KBM-7 (cell line): ENCODE measurements around the gene NABP2.
A peak's percentile ranks its signal among the peaks of the same experiment; 100 is the strongest.

ENCODE experiments used
- DNase-seq: peaks from one replicate; pipeline ENCODE4 v3.0.0-alpha.2; 2015
- in situ Hi-C: fragments of 300-500 bp; cut with MboI; formaldehyde crosslinking; loops from 2 replicates; pipeline ENCODE4 v1.14.3; 2020; ENCODE audit warnings: low sequenced_read_pairs, low pct_unique_long_range_greater_than_20kb, mixed read lengths

NABP2 gene

DNA sequence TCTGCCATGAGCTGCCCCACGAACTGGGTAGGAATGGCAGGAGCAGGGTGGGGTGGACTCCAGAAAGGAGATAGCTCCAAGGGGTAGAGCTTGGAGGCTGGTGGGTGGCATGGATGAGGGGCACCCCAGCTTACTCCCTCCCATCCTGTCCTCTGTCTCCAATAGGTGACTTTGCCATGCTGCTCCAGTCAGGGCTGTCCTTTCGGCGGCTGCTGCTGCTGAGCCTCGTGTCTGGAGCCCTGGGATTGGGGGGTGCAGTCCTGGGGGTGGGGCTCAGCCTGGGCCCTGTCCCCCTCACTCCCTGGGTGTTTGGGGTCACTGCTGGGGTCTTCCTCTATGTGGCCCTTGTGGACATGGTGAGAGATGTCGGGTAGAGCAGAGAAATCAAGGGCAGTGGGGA, 12.8 kb downstream of the NABP2 start:
- in situ Hi-C loops, result no loop called here
- DNase-seq, result no peak

DNA sequence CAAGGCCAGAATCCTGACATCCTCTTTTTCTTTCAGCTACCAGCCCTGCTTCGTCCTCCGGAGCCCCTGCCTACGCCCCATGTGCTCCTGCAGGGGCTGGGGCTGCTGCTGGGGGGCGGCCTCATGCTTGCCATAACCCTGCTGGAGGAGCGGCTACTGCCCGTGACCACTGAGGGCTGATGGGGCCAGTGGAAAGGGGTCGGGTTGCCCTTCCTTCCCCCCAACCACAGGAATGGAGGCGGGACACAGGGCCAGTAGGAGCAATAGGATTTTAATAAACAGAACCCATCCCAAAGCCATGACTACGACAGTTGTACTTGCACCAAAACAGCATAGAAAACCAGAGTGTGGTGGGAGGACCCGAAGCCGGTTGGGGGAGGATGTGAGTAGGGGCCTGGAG, 13.4 kb downstream of the NABP2 start:
- no peak for DNase-seq
- in situ Hi-C loops, result no loop called here

DNA sequence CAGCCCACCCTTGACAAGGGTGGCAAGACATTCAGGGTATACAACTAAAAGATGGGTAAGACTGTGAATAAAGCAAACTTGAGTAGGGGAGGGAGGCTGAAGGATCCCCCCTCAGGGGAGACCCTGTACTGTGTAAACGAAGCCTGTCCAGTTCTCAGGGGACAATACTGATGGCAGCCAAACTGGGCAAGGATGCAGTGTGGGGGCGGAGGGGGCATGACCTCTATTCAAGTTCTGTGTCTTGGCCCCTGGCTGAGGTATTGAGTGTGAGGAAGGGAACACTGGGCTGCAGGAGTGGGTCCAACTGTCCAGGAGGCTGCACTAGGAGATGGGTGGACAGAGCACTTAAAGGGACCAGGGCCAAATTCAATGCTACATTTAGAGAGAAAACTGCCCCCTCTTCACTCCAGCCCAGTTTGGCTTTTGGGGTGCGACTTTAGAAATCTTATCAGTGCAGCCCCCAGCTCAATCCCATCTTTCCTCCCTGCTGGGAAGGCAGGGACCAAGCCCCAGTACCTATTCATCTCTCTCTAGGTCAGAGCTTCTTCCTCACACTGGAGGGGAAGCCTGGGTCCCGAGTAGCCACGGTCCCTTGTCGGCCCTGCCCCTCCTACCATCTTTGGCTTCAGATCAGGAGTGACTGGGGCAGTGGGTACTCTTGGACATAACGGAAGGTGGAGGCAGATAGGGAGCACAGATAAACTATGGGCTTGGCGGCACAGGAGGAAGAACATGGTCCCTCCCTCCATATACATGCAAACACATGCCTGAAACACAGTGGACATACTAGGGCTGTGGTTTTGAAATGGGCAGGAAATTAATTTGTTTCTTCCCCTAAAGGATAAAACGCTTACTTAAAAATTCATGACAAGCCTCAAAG, 17.5 kb downstream of the NABP2 start:
- DNase-seq, result no peak
- in situ Hi-C loops, result no loop called here

DNA sequence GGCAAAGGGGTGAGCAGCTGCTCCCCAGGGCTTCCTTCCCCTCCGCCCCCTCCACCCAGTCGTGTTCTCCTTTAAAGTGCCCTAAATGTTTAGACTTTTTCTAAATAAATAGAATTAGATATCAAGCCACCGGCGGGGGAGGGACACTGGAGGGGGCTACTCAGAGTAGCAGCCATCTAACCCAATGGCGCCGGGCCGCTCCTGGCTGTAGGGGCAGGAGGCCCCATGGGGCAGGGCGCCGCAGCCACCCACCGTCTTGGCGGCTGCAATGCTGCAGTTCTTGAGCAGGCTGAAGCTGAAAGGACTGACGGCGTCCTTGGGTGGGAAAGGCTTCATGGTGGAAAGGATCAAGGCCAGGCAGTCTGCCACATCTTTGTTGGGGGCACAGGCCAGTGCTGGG, 18.8 kb downstream of the NABP2 start:
- in situ Hi-C loops, result no loop called here
- no peak for DNase-seq

DNA sequence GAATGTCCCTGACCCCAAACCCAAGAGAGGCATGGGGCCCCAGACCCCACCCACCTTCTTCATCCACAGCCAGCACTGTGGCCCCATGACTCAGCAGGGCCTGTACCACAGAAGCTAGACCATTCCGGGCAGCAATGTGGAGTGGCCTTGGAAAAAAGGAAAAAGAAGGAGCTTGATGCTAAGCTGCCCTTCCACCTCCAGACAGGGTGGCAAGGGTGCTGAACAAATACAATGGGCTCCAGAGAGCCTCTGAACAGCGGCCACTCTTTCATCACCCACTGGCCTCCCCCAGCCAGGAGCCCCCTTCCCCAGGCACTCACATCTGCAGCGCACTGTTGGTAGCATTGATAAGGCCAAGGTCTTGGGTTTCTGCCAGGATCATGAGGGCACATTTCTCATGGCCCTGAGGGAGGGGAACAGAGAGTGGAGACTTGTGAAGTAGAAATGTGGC, 19.6 kb downstream of the NABP2 start:
- in situ Hi-C loops, result no loop called here
- DNase-seq, result no peak

DNA sequence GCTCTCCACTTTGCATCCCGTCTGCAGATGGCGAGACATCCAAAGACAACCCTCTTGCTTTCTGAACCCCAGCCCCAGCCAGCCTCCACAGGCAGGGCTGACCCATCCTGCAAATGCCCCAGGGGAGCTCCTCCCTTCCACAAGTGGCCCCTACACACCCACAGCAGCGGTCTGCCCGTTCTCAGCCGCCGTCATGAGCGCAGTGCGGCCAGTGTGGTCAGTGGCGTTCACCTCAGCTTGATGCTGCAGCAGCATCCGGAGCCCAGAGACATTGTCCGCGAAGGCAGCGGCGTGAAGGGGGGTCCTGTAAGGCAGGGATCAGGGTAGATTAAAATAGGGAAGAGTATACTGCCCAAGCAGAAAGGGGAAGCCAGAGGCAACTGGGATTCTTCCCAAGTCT, 20.4 kb downstream of the NABP2 start:
- in situ Hi-C loops, result no loop called here
- no peak for DNase-seq

DNA sequence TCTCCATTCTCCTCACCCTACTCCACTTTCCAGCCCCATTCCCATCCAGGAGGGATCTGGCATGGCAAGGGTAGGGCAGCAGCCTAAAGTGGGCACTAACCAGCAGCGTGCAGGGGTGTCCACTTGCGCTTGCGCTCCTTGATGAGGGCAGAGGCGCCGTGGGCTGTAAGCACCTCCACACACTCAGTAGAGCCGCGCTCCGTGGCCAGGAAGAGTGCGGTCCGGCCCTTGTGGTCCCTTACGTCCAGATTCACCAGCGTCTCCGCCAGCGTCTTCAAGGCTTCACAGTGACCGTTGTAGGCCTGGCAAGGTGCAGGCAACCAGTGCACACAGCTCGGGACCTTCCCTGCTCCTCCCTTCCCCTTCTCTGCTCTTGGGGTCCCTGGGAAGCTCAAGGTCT, 23.8 kb downstream of the NABP2 start:
- in situ Hi-C loops, result no loop called here
- DNase-seq, result no peak

DNA sequence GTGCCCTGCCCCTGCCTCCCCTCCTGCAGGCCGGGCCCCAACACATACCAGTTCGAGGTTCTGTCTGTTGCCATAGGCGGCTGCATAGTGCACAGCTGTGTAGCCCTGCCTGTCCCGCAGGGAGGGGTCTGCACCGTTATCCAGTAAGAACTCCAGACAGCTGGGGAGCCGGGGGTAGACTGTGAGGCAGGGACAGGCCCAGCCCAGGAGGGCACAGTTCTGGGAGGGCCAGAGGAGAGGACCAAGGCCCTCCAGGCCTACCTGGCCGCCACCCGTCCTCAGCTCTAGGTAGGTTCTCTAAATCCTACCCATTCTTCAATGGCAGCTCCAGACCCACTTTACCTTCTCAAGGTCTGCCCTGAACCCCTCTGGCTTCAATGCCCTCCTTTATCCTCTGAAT, 24.6 kb downstream of the NABP2 start:
- in situ Hi-C loops, result no loop called here
- DNase-seq, result no peak

DNA sequence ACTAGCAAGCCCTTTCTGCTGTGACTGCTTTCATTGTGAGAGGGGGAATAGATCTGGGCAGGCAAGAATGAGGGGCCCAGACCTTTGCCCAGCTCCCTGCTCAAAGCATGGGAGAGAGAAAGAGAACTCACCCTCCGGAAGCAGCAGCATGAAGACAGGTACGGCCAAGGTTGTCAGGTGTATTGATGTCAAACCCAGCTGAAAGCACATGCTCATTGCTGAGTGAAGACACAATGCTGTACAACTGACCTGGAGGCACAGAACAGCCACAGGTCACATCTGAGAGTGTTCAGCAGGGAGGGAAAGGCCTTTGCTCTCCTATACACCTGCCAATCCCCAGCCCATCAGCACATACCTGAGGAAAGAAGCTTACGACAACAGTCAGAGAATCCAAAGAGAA, 28.5 kb downstream of the NABP2 start:
- no peak for DNase-seq
- in situ Hi-C loops, result no loop called here

DNA sequence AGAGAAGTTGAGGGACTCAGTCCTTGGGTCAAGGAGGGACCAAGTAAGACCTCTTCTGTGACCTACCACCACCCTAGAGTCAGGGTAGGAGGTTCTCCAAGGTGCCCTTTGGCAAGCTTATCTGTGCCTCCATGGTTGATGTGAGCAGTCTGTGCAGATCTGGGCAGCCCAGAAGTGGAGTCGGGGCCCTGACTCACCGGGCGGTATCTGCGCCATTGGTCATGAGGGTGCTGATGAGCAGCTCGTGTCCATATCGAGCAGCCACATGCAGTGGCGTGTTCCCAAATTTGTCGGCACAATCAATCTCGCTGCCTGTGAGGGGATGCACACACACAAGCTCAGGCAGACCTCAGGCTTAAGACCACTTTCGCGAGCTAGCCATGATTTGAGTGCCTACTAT, 28.9 kb downstream of the NABP2 start:
- DNase-seq, result no peak
- in situ Hi-C loops, result no loop called here

DNA sequence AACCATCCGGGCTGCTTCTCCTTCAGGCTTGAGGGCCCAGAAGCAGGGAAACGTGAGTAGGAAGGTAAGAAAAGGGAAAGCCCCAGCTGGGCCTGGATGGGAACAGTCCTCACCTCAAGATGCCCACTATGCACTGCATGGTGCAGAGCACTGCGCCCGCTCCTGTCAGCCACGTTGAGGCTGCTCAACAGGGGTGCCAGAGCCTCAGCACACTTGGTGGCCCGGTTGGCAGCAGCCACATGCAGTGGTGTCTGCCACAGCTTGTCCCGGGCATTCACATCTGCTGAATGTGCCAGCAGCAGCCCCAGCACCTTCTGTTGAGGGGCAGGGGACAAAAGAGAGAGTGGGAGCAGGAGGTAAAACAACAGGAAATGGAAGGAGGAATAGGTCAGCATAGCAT, 31.5 kb downstream of the NABP2 start:
- no peak for DNase-seq
- in situ Hi-C loops, result no loop called here

DNA sequence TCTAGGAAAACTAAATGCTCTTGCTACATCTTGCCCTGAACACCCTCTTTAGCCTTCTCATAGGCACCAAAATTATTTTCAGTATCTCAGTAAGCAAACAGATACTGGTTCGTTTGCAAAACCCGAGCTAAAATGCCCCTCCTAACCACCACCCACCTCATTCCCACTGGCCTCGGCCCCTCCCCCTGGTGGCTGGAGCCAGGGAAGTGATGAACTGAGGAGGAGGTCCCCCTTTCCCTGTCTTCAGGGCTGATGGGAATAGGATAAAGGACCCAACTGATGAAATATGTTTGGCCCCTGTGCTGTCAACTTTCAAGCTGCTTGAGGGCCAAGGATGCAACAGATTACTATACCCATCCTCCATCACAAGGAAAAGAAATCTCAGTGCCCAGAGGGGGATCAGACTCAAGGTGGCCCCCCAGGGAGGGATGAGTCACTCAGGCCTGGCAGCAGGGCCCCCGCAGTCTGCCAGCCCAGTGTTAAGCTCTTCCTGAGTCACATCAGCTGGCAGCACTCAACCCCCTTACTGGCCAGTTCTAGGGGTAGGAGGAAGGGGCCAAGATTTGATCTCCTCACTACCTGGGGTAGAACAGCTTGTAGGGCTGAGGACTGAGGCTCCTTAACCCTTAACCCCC, 32.3 kb downstream of the NABP2 start:
- in situ Hi-C loops, result no loop called here
- no peak for DNase-seq

DNA sequence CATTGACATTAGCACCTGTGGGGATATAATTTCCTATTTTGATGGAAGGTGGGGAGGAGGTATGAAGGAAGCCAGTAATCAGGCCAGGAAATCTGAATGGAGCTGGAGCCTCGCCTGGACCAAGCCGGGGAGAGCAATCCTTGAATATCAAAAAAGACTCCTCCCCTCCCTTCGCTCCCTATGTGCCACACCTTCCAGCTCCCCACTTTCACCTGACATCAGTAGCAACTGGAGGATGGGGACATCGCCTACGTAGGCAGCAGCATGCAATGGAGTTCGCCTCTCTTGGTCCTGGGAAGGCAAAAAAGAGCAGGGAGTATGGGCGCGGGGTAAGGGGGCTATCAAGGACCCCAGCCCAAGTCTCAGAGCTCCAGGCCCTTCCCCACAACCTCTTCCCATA, 32.9 kb downstream of the NABP2 start:
- no peak for DNase-seq
- in situ Hi-C loops, result no loop called here

DNA sequence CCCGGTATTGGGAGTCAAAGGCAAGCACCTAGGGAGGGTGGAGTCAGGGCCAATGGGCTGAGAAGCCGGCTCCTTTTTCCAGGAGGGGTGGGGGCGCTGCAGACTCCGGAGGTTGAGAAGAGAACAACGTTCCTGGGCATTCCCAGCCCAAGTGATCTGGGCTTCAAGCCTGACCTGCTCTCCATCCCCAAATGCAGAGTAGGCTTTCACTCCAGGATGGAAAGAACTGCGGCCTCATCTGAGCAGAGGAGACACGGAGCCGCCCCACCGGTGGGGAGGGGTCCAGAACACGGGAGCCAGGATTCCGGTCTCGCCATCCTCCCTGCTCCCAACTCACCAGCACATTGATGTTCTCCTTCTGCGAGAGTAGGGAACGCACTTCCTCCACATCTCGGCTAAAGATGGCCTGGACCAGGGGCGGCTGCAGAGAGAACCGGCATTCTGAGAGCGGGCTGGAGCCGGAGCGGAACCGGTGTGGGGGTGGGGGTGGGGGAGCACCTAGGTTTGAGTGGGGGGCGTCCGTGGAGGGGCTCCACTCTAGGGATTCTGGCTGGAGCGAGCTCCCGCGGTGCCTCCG, 33.4 kb downstream of the NABP2 start:
- peak; percentile 30 for DNase-seq
- in situ Hi-C loops, result no loop called here

DNA sequence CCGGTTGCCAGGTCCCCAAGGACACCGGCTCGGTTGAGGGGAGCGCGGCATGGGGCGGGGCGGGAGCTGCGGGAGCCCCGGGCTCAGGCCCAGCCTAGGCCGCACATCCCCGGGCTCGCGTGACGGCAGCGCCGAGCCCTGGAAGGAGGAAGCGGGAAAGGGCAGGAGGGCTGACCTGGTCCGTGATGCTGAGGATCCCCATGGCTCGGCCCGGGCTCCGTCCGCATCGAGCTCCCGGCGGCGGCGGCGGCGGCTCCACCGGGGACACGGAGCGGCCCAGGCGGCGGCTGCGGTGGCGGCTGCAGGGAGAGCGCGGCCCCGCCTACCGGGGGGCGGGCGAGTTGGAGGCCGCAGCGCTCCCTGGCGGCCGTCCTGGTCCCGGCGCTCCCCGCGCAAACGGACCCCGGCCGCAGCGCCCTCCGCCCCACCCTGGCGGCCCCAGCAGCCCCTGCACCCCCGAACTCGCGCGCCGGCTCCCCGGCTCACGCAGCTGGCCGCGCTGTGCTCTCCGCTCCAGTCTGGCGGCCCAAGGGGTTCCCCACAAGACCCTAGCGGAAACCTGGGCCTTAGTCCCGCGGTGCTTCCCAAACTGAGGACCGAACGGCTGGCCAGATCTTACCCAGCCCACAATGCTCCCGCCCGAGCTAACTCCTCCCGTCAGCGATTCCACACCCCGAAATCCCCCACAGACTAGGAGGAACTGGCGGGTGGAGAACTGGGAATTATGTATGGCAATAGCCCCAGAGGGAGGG, 34.1 kb downstream of the NABP2 start, which contains the start of gene ANKRD52:
ANKRD52 (minus strand) TSS at position 317 of the 752 bp plus-strand sequence; CDS start at position 202, 115 bp downstream.
- in situ Hi-C loops, result no loop called here

DNA sequence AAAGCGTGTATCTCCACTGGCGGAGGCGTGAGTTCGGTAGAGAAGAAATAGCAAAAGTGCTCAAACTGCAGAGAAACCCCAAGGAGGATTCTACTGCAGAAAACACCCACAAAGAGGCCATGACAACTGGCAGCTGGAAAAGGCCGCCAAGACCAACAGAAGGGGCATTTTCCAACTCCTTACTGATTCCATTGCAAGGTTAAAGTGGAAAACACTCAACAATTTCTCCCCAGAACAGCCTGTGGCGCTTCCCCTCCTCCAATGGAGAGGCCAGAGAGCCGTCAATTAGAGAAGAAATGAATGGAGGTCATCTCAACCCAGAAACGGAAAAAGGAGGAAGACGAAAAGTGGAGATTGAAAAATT, 34.7 kb downstream of the NABP2 start:
- in situ Hi-C loops, result no loop called here
- DNase-seq, result no peak

More for the DNA sequence above, 34.1 kb downstream of the NABP2 start, which contains the start of gene ANKRD52:
- DNase-seq, result peak; percentile 81

DNA sequence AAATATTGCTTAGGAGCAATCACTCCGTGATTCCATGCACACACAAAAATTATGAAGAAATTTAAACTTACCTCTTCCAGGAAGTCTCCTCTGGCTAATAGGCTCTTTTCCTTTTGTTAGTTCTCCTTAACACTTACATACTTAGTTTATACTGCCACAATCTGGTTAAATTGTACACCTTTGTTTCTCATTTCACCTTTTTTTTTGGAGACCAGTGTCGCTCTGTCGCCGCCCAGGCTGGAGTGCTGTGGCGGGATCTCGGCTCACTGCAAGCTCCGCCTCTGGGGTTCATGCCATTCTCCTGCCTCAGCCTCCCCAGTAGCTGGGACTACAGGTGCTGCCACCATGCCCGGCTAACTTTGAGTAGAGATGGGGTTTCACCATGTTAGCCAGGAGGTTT, 36.2 kb downstream of the NABP2 start:
- in situ Hi-C loops, result no loop called here
- DNase-seq, result no peak

DNA sequence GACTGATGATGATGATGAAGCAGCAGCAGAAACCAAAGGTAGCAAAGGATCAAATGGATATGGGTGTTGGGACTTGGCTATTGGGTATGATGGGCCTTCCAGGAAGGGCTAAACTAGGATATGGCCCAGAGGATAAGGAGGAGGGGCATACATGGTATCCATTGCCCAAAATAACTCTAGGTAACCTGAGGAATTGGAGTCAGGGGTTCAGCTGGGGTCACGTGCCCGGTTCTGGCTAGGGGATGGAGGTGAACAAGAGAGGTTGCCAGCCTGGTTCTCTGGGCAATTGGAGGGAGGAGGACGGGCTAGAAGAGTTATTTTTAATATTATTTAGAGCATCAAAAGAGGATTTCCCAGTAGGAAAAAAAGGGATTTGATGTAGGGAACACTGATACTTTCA, 36.8 kb downstream of the NABP2 start:
- in situ Hi-C loops, result no loop called here
- DNase-seq, result no peak

DNA sequence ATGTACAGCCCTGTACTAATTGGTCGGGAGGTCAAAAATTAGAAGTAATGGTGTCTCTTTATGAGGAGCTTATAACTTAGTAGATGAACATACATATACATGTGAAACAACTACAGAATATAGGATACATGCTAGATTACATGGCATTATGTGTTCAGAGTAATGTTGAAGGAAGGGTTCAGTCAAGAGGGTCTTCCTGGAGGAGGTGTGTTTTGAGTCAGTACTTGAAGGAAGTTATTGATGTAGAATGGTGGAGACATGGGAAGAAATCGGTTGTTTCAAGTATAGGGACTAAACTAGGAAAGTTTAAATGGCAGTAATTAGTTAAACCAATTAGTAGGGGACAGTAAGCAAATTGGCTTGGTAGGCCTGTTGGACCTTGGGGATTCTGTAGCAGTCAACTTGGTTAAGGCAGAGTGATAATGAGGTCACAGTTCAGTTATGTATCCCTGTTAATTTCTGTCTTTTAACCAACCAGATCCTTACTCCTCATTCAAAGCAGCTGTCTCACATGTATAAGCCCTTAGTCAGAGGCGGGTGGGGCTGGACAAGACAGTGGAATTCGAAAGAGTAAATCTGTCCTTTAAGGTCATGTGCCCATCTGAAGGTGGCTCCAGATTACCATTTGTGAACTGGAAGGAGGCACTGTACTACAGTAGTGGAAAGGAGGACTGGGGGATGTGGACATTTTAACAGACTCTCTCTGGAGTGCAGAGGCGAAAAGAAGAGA, 37.5 kb downstream of the NABP2 start:
- no peak for DNase-seq
- in situ Hi-C loops, result no loop called here
